GM12892 (cell line): ENCODE measurements around the gene EPHX1.

Source experiments
- POLR2A ChIP-seq: IDR thresholded peaks from 2 replicates; pipeline ENCODE4 v1.6.1; 2011; ENCODE audit warnings: low read depth, low read length, control low read depth
- POLR2AphosphoS5 ChIP-seq: IDR thresholded peaks from 2 replicates; pipeline ENCODE4 v1.6.1; 2011; ENCODE audit warnings: low read depth, low read length, control low read depth
- TAF1 ChIP-seq: IDR thresholded peaks from 2 replicates; pipeline ENCODE4 v1.6.1; 2011; ENCODE audit warnings: low read depth, mild to moderate bottlenecking, control low read depth, low read length, borderline replicate concordance

GRCh38 chr1:225850370-225850769 lies 40.4 kb downstream of the EPHX1 start:
- TF ChIP-seq POLR2A (no peak), TAF1 (no peak), POLR2AphosphoS5 (no peak)
